GM23338 (cell line): ENCODE results near the gene AOAH. TPM values are rescaled to one million over a fixed set of nuclear protein-coding genes. Genes with fewer than 3 reads are reported as not detected.

Experiments used
- ATAC-seq: fragments of 200-7000 bp; cut with Tn5 transposase; 3 replicates; pipeline ENCODE4 v1.9.1; 2020
- DNase-seq: peaks from one replicate; pipeline ENCODE4 v3.0.0-alpha.2; 2015; ENCODE audit warnings: low spot score
- H2AFZ ChIP-seq: fragments of 200-600 bp; sonication (generic); 2 replicates; pipeline ENCODE4 v1.8.0; 2016; ENCODE audit warnings: antibody characterized with exemption, mild to moderate bottlenecking, moderate library complexity
- H3F3A ChIP-seq: fragments of 200-600 bp; sonication (generic); replicated peaks from 2 replicates; pipeline ENCODE4 v1.8.0; 2017; ENCODE audit warnings: antibody characterized with exemption, mixed run types, low read depth
- H3K27ac ChIP-seq: fragments of 200-600 bp; sonication (generic); 2 replicates; pipeline ENCODE4 v1.6.1; 2016; ENCODE audit warnings: low read depth
- H3K27me3 ChIP-seq: fragments of 200-600 bp; sonication (generic); 2 replicates; pipeline ENCODE4 v1.8.0; 2016; ENCODE audit warnings: mild to moderate bottlenecking, mixed run types, moderate library complexity; ENCODE audit not compliant: insufficient read depth
- H3K36me3 ChIP-seq: fragments of 200-600 bp; sonication (generic); 2 replicates; pipeline ENCODE4 v1.8.0; 2016; ENCODE audit warnings: mild to moderate bottlenecking; ENCODE audit not compliant: insufficient read depth
- H3K4me1 ChIP-seq: fragments of 200-600 bp; sonication (generic); 2 replicates; pipeline ENCODE4 v1.8.0; 2016; ENCODE audit warnings: mild to moderate bottlenecking, moderate library complexity; ENCODE audit not compliant: insufficient read depth
- H3K4me2 ChIP-seq: fragments of 200-600 bp; sonication (generic); 2 replicates; pipeline ENCODE4 v1.7.1; 2017; ENCODE audit warnings: mixed run types
- H3K4me3 ChIP-seq: fragments of 200-600 bp; sonication (generic); 2 replicates; pipeline ENCODE4 v1.6.1; 2016; ENCODE audit warnings: mixed run types
- H3K79me2 ChIP-seq: fragments of 200-600 bp; sonication (generic); replicated peaks from 2 replicates; pipeline ENCODE4 v1.8.0; 2017; ENCODE audit warnings: mild to moderate bottlenecking; ENCODE audit not compliant: insufficient read depth
- H3K9me2 ChIP-seq: fragments of 200-600 bp; sonication (generic); 2 replicates; pipeline ENCODE4 v1.8.0; 2017; ENCODE audit not compliant: insufficient read depth
- H4K20me1 ChIP-seq: fragments of 200-600 bp; sonication (generic); replicated peaks from 2 replicates; pipeline ENCODE4 v1.8.0; 2017; ENCODE audit warnings: mild to moderate bottlenecking; ENCODE audit not compliant: insufficient read depth
- H3K27ac Mint-ChIP-seq: 2 replicates; pipeline ENCODE4 v1.8.0; 2020; ENCODE audit warnings: inconsistent platforms, mild to moderate bottlenecking, moderate library complexity, mixed read lengths
- H3K27me3 Mint-ChIP-seq: 3 replicates; pipeline ENCODE4 v1.8.0; 2022; ENCODE audit warnings: low read depth, mild to moderate bottlenecking, moderate library complexity, mixed read lengths, inconsistent platforms; ENCODE audit not compliant: insufficient read depth, poor library complexity
- H3K36me3 Mint-ChIP-seq: 3 replicates; pipeline ENCODE4 v1.8.0; 2021; ENCODE audit warnings: low read depth, mild to moderate bottlenecking, inconsistent platforms, moderate library complexity, mixed read lengths
- H3K4me1 Mint-ChIP-seq: 3 replicates; pipeline ENCODE4 v1.8.0; 2020; ENCODE audit warnings: mild to moderate bottlenecking, inconsistent platforms, mixed read lengths
- H3K4me3 Mint-ChIP-seq: 3 replicates; pipeline ENCODE4 v1.8.0; 2021; ENCODE audit warnings: moderate library complexity, mild to moderate bottlenecking, inconsistent platforms, mixed read lengths
- H3K9me3 Mint-ChIP-seq: 3 replicates; pipeline ENCODE4 v1.8.0; 2020; ENCODE audit warnings: moderate library complexity, mild to moderate bottlenecking, inconsistent platforms, mixed read lengths
- CREB1 ChIP-seq: fragments of 250-450 bp; sonication (Bioruptor Pico); IDR thresholded peaks from 2 replicates; pipeline ENCODE4 v1.5.0; 2020; ENCODE audit warnings: low read depth, mild to moderate bottlenecking, moderate library complexity
- CTCF ChIP-seq, 2 experiments: fragments of 200-600 bp in 1 of 2; sonication (generic) in 1 of 2; conservative IDR thresholded peaks; 2 replicates each; pipeline versions ENCODE4 v1.5.1 to v1.6.1; 2016 to 2017; ENCODE audit warnings: antibody characterized with exemption in 2 of 2, low read depth in 2 of 2, mild to moderate bottlenecking in 2 of 2, moderate library complexity in 1 of 2
- ETS1 ChIP-seq: IDR thresholded peaks from 2 replicates; pipeline ENCODE4 v1.6.1; 2016; ENCODE audit warnings: antibody characterized with exemption
- EZH2 ChIP-seq: fragments of 200-600 bp; sonication (generic); IDR thresholded peaks from one replicate; pipeline ENCODE4 v1.8.0; 2017; ENCODE audit warnings: antibody characterized with exemption, mild to moderate bottlenecking, low read depth; ENCODE audit not compliant: unreplicated experiment
- EZH2phosphoT487 ChIP-seq: fragments of 200-600 bp; sonication (generic); IDR thresholded peaks from one replicate; pipeline ENCODE4 v1.8.1; 2018; ENCODE audit warnings: antibody characterized with exemption; ENCODE audit not compliant: unreplicated experiment
- JUNB ChIP-seq: IDR thresholded peaks from one replicate; pipeline ENCODE4 v1.6.1; 2016; ENCODE audit warnings: antibody characterized with exemption; ENCODE audit not compliant: unreplicated experiment
- NANOG ChIP-seq: IDR thresholded peaks from 2 replicates; pipeline ENCODE4 v1.6.1; 2016; ENCODE audit warnings: antibody characterized with exemption, borderline replicate concordance
- POLR2AphosphoS5 ChIP-seq: IDR thresholded peaks from 2 replicates; pipeline ENCODE4 v1.6.1; 2016; ENCODE audit warnings: antibody characterized with exemption, low read depth
- ZNF114 ChIP-seq: fragments of 250-450 bp; sonication (Bioruptor Pico); IDR thresholded peaks from 2 replicates; pipeline ENCODE4 v1.5.0; 2020; ENCODE audit warnings: mild to moderate bottlenecking, moderate library complexity
- ZNF331 ChIP-seq: fragments of 250-450 bp; sonication (Bioruptor Pico); IDR thresholded peaks from 2 replicates; pipeline ENCODE4 v1.5.0; 2020; ENCODE audit warnings: low read depth, mild to moderate bottlenecking, moderate library complexity
- ZNF462 ChIP-seq: fragments of 250-450 bp; sonication (Bioruptor Pico); IDR thresholded peaks from 2 replicates; pipeline ENCODE4 v1.5.0; 2020; ENCODE audit warnings: mild to moderate bottlenecking, moderate library complexity
- polyA plus RNA-seq: library from polyadenylated mRNA; unstranded; fragments of >200 nt; fragmentation: Nextera tagmentation; extraction: Ambion mirVana; gene quantifications from 2 replicates; pipeline ENCODE4 v1.2.1, GENCODE V29; 2016
- total RNA-seq: library from RNA; depleted of rRNA; stranded (reverse); fragments of >200 nt; shearing (Covaris generic); gene quantifications from 2 replicates; pipeline ENCODE4 v1.2.3, GENCODE V29; 2014

The AOAH gene
- total and polyA plus RNA-seq, 2 experiments from 2014 or later: not detected

- TF ChIP-seq ZNF114 (CRISPR knock-in tag) (no peak), JUNB (no peak), ZNF331 (CRISPR knock-in tag) (no peak), ETS1 (no peak), EZH2phosphoT487 (no peak), POLR2AphosphoS5 (no peak)
- no peak overlapping the region for H3K27ac ChIP-seq
- H2AFZ ChIP-seq: no peak overlapping the region
- Mint-ChIP-seq H3K27me3 (no peaks in the 10 kb centered on the region), H3K4me1 (peaks cover 12% of the 10 kb centered on the region), H3K36me3 (no peaks in the 10 kb centered on the region), H3K4me3 (no peak overlapping the region), H3K9me3 (no peaks in the 10 kb centered on the region), H3K27ac (no peak overlapping the region)
- H3K4me3 ChIP-seq: no peak overlapping the region
- DNase-seq (no peak), ATAC-seq (no peak)
- no peaks in the 10 kb centered on the region for H3F3A ChIP-seq
- H3K4me1 ChIP-seq: peaks cover 4% of the 10 kb centered on the region; the same call in 1 of the 2 replicates
- no peaks in the 10 kb centered on the region; the same call in 1 of the 2 replicates for H3K9me2 ChIP-seq
- H3K4me2 ChIP-seq: no peak overlapping the region
- H3K36me3 ChIP-seq: no peaks in the 10 kb centered on the region
- H3K79me2 ChIP-seq: no peaks in the 10 kb centered on the region
- no peaks in the 10 kb centered on the region for H4K20me1 ChIP-seq
- no peaks in the 10 kb centered on the region for H3K27me3 ChIP-seq
Observed at GRCh38 chr7:36602511-36602910, 121.8 kb downstream of the AOAH start.

GRCh38 chr7:36601601-36602000, 122.7 kb downstream of the AOAH start:
- Mint-ChIP-seq H3K27ac (no peak overlapping the region), H3K9me3 (no peaks in the 10 kb centered on the region), H3K4me1 (peaks cover 5% of the 10 kb centered on the region; the same call in 1 of the 3 replicates), H3K4me3 (no peak overlapping the region), H3K36me3 (no peaks in the 10 kb centered on the region), H3K27me3 (peaks cover 3% of the 10 kb centered on the region)
- Histone ChIP-seq H2AFZ (no peak overlapping the region), H3K36me3 (no peaks in the 10 kb centered on the region), H3K9me2 (no peaks in the 10 kb centered on the region; the same call in 1 of the 2 replicates), H3F3A (no peaks in the 10 kb centered on the region), H3K27ac (no peak overlapping the region), H3K27me3 (no peaks in the 10 kb centered on the region), H3K4me3 (no peak overlapping the region), H4K20me1 (no peaks in the 10 kb centered on the region), H3K4me2 (no peak overlapping the region), H3K4me1 (no peaks in the 10 kb centered on the region), H3K79me2 (no peaks in the 10 kb centered on the region)
- DNase-seq: no peak
- no peak for ATAC-seq
- TF ChIP-seq POLR2AphosphoS5 (no peak), ZNF462 (CRISPR knock-in tag) (no peak), JUNB (no peak), EZH2 (no peak), CTCF (conservative IDR thresholded peaks at IDR 0.05; ENCODE audit: low read depth in 2 of 2) (no peak), NANOG (no peak), EZH2phosphoT487 (no peak), CREB1 (CRISPR knock-in tag) (no peak)
